Neural cell (in vitro differentiated cells): Measurements from ENCODE around the gene KLC4.
"Not testable (repeated sequence)": the region's sequence is repeated elsewhere in the genome, so short reads cannot be mapped to it uniquely, and the experiment has no call there.

Experiments used
- EZH2 ChIP-seq: fragments of 200-600, 300-800 bp; shearing (Covaris generic), sonication (generic); IDR thresholded peaks from 2 replicates; pipeline ENCODE4 v1.6.1; 2014; ENCODE audit warnings: antibody characterized with exemption, low read length, borderline replicate concordance, mild to moderate bottlenecking; ENCODE audit not compliant: insufficient read depth, poor library complexity, severe bottlenecking
- POLR2AphosphoS5 ChIP-seq: IDR thresholded peaks from 2 replicates; pipeline ENCODE4 v1.6.1; 2012
- TF ChIP-seq, protein P1 (sequence below): fragments of 450-650 bp; IDR thresholded peaks from 2 replicates; pipeline ENCODE4 v1.5.1; 2014; ENCODE audit warnings: antibody characterized with exemption, mild to moderate bottlenecking, moderate library complexity; ENCODE audit not compliant: poor library complexity, severe bottlenecking

DNA sequence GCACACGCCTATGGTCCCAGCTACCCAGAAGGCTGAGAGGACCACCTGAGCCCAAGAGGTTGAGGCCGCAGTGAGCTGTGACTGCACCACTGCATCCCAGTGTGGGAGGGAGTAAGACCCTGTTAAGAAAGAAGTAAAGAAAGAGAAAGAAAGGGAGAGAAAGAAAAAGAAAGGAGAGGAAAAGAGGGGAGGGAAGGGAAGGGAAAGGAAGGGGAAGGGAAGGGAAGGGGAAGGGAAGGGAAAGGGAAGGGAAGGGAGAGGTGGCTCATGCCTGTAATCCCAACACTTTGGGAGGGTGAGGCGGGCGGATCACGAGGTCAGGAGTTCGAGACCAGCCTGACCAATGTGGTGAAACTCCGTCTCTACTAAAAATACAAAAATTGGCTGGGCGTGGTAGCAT, 18.0 kb upstream of the KLC4 start:
- TF ChIP-seq, protein P1, sequence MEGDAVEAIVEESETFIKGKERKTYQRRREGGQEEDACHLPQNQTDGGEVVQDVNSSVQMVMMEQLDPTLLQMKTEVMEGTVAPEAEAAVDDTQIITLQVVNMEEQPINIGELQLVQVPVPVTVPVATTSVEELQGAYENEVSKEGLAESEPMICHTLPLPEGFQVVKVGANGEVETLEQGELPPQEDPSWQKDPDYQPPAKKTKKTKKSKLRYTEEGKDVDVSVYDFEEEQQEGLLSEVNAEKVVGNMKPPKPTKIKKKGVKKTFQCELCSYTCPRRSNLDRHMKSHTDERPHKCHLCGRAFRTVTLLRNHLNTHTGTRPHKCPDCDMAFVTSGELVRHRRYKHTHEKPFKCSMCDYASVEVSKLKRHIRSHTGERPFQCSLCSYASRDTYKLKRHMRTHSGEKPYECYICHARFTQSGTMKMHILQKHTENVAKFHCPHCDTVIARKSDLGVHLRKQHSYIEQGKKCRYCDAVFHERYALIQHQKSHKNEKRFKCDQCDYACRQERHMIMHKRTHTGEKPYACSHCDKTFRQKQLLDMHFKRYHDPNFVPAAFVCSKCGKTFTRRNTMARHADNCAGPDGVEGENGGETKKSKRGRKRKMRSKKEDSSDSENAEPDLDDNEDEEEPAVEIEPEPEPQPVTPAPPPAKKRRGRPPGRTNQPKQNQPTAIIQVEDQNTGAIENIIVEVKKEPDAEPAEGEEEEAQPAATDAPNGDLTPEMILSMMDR: not testable (repeated sequence)
- TF ChIP-seq EZH2, POLR2AphosphoS5: not testable (repeated sequence)
